Erythroblast (primary cell): Measurements from ENCODE around the gene QKI.

Experiments used
- GATA1 ChIP-seq: IDR thresholded peaks from 2 replicates; pipeline ENCODE4 v1.6.1; 2011; ENCODE audit warnings: low read depth, mild to moderate bottlenecking, control low read depth, low read length, moderate library complexity
- POLR2A ChIP-seq: IDR thresholded peaks from 2 replicates; pipeline ENCODE4 v1.6.1; 2011; ENCODE audit warnings: mild to moderate bottlenecking, low read length

GRCh38 chr6:163605385-163606097 lies 191.0 kb downstream of the QKI start:
- no peak for TF ChIP-seq POLR2A
- no peak for TF ChIP-seq GATA1
